ENCODE data around the gene ELMO1.

- TF ChIP-seq EZH2 (IDR thresholded peaks at IDR 0.05; ENCODE audit: borderline replicate concordance, low read depth, low read length, poor library complexity, severe bottlenecking), result no peak
- TF ChIP-seq CTCF (conservative IDR thresholded peaks at IDR 0.05; ENCODE audit: low read depth, low read length), result no peak
Measured at GRCh38 chr7:36806891-36807290, 641.8 kb downstream of the ELMO1 start.

All from A673 (cell line).